Mammary epithelial cell (primary cell): ENCODE data around the gene TCN1.

Experiments
- CTCF ChIP-seq, 2 donors: IDR thresholded peaks in 1 of 2; conservative IDR thresholded peaks in 1 of 2; 2 replicates each; pipeline ENCODE4 v1.5.1; 2011 to 2012; ENCODE audit warnings: inconsistent platforms in 2 of 2, low read length in 2 of 2, mild to moderate bottlenecking in 2 of 2, control low read depth in 1 of 2, low read depth in 1 of 2; ENCODE audit not compliant: insufficient read depth in 1 of 2; ENCODE audit errors: extremely low read depth in 1 of 2
- EZH2 ChIP-seq: IDR thresholded peaks from 2 replicates; pipeline ENCODE4 v1.6.1; 2012; ENCODE audit warnings: low read length, inconsistent platforms, borderline replicate concordance

DNA sequence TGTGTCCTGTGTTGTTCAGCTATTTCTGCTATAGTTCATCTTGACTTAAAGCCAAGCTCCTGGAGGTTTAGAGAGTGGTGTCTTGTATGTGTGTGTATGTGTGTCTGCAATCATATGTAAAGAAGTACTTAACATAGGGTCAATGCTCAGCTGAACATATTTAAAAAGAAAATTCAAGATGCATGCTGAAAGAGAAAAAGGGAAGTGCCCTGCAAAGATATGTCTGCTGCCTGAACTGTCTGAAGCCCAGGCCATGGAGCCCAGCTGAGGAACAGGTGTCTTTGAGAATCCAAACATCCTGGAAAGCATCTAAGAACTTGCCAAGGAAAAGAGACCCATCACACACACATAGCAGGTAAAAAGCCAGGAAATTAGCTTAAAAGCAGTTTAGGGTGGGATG lies 6.6 kb downstream of the TCN1 start:
- no peak for TF ChIP-seq CTCF (conservative IDR thresholded peaks at IDR 0.05 in 1 of 2, IDR thresholded peaks at IDR 0.05 in 1 of 2; ENCODE audit: extremely low read depth in 1 of 2, insufficient read depth in 1 of 2, low read depth in 1 of 2, low read length in 2 of 2)
- TF ChIP-seq EZH2 = no peak
